ENCODE measurements around the gene NGFR.

GRCh38 chr17:49484588-49484987, 10.5 kb upstream of the NGFR start:
- TF ChIP-seq CTCF (IDR thresholded peaks at IDR 0.05), result no peak
- TF ChIP-seq EZH2 (IDR thresholded peaks at IDR 0.05; ENCODE audit: borderline replicate concordance, insufficient read depth, low read depth, low read length, poor library complexity, severe bottlenecking), result no peak
